ENCODE results near the gene PTPRB.

PTPRB gene

DNA sequence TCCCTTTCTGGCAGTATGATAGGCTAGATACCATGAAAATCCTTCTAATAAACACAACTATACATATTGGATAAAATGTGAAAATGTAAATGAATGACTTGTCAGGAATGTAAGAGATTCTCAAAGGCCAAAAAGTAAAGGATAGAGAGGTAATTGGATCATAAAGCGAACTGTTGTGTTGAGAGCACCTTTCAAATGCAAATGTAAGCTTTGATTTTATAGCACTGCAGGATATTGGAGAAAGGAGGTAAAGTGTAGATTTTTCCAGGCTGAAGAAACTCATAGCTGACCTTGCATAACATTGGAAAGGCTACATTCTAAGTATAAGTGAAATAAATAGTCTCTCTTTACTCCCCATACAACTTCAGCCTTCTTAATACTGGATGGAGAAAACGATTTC, 54.0 kb downstream of the PTPRB start:
- Mint-ChIP-seq H3K4me3 (no peak overlapping the region), H3K9me3 (peaks cover 28% of the 10 kb centered on the region), H3K4me1 (no peaks in the 10 kb centered on the region), H3K27ac (no peak overlapping the region), H3K27me3 (ENCODE audit: low read depth, poor library complexity) (no peaks in the 10 kb centered on the region), H3K36me3 (ENCODE audit: low read depth) (peaks cover 10% of the 10 kb centered on the region)
- no peak for DNase-seq
- TF ChIP-seq, protein P1, sequence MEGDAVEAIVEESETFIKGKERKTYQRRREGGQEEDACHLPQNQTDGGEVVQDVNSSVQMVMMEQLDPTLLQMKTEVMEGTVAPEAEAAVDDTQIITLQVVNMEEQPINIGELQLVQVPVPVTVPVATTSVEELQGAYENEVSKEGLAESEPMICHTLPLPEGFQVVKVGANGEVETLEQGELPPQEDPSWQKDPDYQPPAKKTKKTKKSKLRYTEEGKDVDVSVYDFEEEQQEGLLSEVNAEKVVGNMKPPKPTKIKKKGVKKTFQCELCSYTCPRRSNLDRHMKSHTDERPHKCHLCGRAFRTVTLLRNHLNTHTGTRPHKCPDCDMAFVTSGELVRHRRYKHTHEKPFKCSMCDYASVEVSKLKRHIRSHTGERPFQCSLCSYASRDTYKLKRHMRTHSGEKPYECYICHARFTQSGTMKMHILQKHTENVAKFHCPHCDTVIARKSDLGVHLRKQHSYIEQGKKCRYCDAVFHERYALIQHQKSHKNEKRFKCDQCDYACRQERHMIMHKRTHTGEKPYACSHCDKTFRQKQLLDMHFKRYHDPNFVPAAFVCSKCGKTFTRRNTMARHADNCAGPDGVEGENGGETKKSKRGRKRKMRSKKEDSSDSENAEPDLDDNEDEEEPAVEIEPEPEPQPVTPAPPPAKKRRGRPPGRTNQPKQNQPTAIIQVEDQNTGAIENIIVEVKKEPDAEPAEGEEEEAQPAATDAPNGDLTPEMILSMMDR (IDR thresholded peaks at IDR 0.05): no peak

DNA sequence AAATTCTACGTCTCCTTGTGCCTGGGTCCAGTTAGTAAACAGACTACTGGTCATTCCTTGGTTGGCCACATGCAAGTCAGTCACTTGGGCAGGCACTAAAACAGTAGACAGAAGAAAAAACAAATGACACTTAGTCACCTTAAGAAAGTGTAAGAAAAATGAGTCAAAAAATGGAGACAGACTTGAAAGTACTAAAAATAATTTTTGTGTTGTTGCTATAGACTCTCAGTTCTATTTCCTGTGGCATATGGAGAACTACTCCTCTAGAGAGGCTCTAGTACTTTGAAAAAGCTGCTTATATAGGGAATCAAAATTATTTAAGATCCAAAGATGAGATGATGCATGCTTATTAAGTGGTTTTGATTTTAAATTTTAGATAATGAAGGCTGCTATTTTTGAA, 56.0 kb downstream of the PTPRB start:
- Mint-ChIP-seq H3K27ac (no peak overlapping the region), H3K9me3 (peaks cover 23% of the 10 kb centered on the region), H3K4me1 (no peaks in the 10 kb centered on the region), H3K4me3 (no peak overlapping the region), H3K36me3 (ENCODE audit: low read depth) (peaks cover 10% of the 10 kb centered on the region), H3K27me3 (ENCODE audit: low read depth, poor library complexity) (no peaks in the 10 kb centered on the region)
- TF ChIP-seq, protein P1 (IDR thresholded peaks at IDR 0.05): no peak
- DNase-seq: no peak

DNA sequence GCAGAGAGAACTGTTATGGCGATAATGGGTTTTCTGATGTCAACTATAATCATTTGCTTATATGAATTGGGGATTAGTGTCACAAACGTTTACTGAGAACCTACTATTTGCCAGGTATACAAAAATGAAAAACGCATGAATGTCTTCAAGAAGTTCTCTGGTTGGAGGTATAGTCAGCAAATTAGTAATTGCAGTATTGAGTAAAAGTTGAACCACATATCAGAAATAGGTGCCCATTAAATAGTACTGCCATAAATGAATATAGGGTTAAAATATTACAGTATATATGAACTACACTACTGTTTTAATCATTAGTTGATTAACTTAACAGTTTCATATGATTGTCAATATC, 60.0 kb downstream of the PTPRB start:
- H3K36me3 Mint-ChIP-seq (ENCODE audit: low read depth): no peaks in the 10 kb centered on the region
- H3K27me3 Mint-ChIP-seq (ENCODE audit: low read depth, poor library complexity): no peaks in the 10 kb centered on the region
- H3K9me3 Mint-ChIP-seq: no peaks in the 10 kb centered on the region
- H3K4me1 Mint-ChIP-seq: no peaks in the 10 kb centered on the region
- TF ChIP-seq, protein P1 (IDR thresholded peaks at IDR 0.05): no peak
- no peak overlapping the region for H3K27ac Mint-ChIP-seq
- H3K4me3 Mint-ChIP-seq: no peak overlapping the region
- no peak for DNase-seq

- no peaks in the 10 kb centered on the region for H3K27me3 Mint-ChIP-seq (ENCODE audit: low read depth, poor library complexity)
- no peaks in the 10 kb centered on the region for H3K9me3 Mint-ChIP-seq
- H3K4me3 Mint-ChIP-seq: no peak overlapping the region
- TF ChIP-seq, protein P1 (IDR thresholded peaks at IDR 0.05): peak; percentile 89
- no peaks in the 10 kb centered on the region for H3K4me1 Mint-ChIP-seq
- peak; percentile 16 for DNase-seq
- H3K36me3 Mint-ChIP-seq (ENCODE audit: low read depth): no peaks in the 10 kb centered on the region
- no peak overlapping the region for H3K27ac Mint-ChIP-seq
These were observed 60.6 kb downstream of the PTPRB start for GRCh38 chr12:70576341-70577282.

DNA sequence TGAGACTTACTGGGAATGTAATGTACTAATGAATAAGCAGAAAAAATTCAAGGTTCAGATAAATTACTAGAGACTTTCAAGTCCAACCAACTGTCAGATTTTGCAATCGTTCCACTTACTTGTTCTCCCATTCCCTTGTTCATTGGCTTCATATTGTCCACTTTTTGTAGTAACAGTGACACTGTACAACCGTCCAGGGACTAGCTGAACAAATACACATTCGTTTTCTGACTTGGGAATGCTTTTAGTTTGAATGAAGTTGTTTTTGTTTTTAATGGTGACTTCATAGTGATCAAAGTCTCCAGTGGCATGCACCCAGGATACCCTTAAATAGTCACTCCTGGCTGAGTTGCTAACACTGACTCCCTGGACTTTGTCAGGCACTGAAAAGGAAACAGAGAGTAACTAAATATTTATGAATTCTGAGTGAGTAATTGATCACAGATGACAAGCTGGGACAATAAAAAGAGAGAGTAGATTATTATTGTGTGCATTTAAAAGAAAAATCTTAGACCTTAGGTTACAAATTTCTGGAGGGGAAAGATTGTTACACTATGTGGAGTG, 65.4 kb downstream of the PTPRB start:
- no peak overlapping the region for H3K27ac Mint-ChIP-seq

More for the DNA sequence above, 65.4 kb downstream of the PTPRB start:
- Mint-ChIP-seq H3K9me3 (no peaks in the 10 kb centered on the region), H3K36me3 (ENCODE audit: low read depth) (no peaks in the 10 kb centered on the region), H3K27me3 (ENCODE audit: low read depth, poor library complexity) (no peaks in the 10 kb centered on the region), H3K4me1 (no peaks in the 10 kb centered on the region), H3K4me3 (no peak overlapping the region)
- no peak for DNase-seq
- TF ChIP-seq, protein P1 (IDR thresholded peaks at IDR 0.05): no peak

All from nephron progenitor cell (in vitro differentiated cells).